Fibroblast of lung (primary cell): Measurements from ENCODE around the gene TNIK. TPM values are rescaled to one million over a fixed set of nuclear protein-coding genes. Genes with fewer than 3 reads are reported as not detected.
A peak's percentile ranks its signal among the peaks of the same experiment; 100 is the strongest.

Experiments
- DNase-seq, 2 donors: peaks; one replicate each; pipeline versions ENCODE4 v3.0.0 to v3.0.0-alpha.2; 2010; ENCODE audit warnings: low read depth in 2 of 2
- H2AFZ ChIP-seq: 2 replicates; pipeline ENCODE4 v1.5.1; 2012; ENCODE audit warnings: low read length, control low read depth, inconsistent platforms
- H3K27ac ChIP-seq: 2 replicates; pipeline ENCODE4 v1.5.1; 2011; ENCODE audit warnings: low read length, control low read depth; ENCODE audit not compliant: insufficient read depth
- H3K27me3 ChIP-seq: 2 replicates; pipeline ENCODE4 v1.5.1; 2011; ENCODE audit warnings: mild to moderate bottlenecking, low read length; ENCODE audit not compliant: control insufficient read depth, insufficient read depth
- H3K36me3 ChIP-seq: 2 replicates; pipeline ENCODE4 v1.5.1; 2011; ENCODE audit warnings: low read length; ENCODE audit not compliant: control insufficient read depth, insufficient read depth
- H3K4me1 ChIP-seq: 2 replicates; pipeline ENCODE4 v1.5.1; 2011; ENCODE audit warnings: low read length; ENCODE audit not compliant: control insufficient read depth, insufficient read depth; ENCODE audit errors: extremely low read depth
- H3K4me2 ChIP-seq: 2 replicates; pipeline ENCODE4 v1.5.1; 2011; ENCODE audit warnings: low read length, control low read depth; ENCODE audit not compliant: insufficient read depth; ENCODE audit errors: extremely low read depth
- H3K4me3 ChIP-seq, 4 experiments: fragments of 200-600 bp in 1 of 4; sonication (generic) in 1 of 4; replicated peaks in 1 of 4; 2 replicates each; pipeline ENCODE4 v1.5.1; 2011 to 2016; ENCODE audit warnings: low read length in 4 of 4, low read depth in 3 of 4, mild to moderate bottlenecking in 3 of 4, control low read depth in 2 of 4, inconsistent platforms in 1 of 4, mixed read lengths in 1 of 4; ENCODE audit not compliant: insufficient read depth in 1 of 4; ENCODE audit errors: control extremely low read depth in 1 of 4
- H3K79me2 ChIP-seq: 2 replicates; pipeline ENCODE4 v1.5.1; 2012; ENCODE audit warnings: mild to moderate bottlenecking, low read length, inconsistent platforms; ENCODE audit not compliant: control insufficient read depth, insufficient read depth
- H3K9ac ChIP-seq: 2 replicates; pipeline ENCODE4 v1.5.1; 2011; ENCODE audit warnings: mild to moderate bottlenecking, low read length, control low read depth; ENCODE audit not compliant: insufficient read depth
- H3K9me3 ChIP-seq: 2 replicates; pipeline ENCODE4 v1.5.1; 2012; ENCODE audit warnings: low read depth, low read length; ENCODE audit not compliant: control insufficient read depth, insufficient read depth
- H4K20me1 ChIP-seq: 2 replicates; pipeline ENCODE4 v1.5.1; 2011; ENCODE audit warnings: low read length; ENCODE audit not compliant: control insufficient read depth, insufficient read depth; ENCODE audit errors: extremely low read depth
- CTCF ChIP-seq, 2 donors: IDR thresholded peaks in 1 of 2; conservative IDR thresholded peaks in 1 of 2; 1 replicate in 1 of 2; 2 replicates in 1 of 2; pipeline ENCODE4 v1.5.1; 2011 to 2012; ENCODE audit warnings: low read length in 2 of 2, control low read depth in 1 of 2, inconsistent platforms in 1 of 2, low read depth in 1 of 2, mild to moderate bottlenecking in 1 of 2
- EZH2 ChIP-seq: IDR thresholded peaks from 2 replicates; pipeline ENCODE4 v1.5.1; 2012; ENCODE audit warnings: low read length, control low read depth, mild to moderate bottlenecking; ENCODE audit errors: missing control alignments
- polyA plus RNA-seq, 2 donors: library from polyadenylated mRNA; depleted of rRNA in 1 of 2; stranded (reverse) in 1 of 2; unstranded in 1 of 2; fragments of >200 nt; gene quantifications; 2 replicates each; pipeline ENCODE4 v1.2.1, GENCODE V29; 2011 to 2012; ENCODE audit warnings: missing spikeins in 1 of 2
- total RNA-seq: library from RNA; depleted of rRNA; stranded (reverse); fragments of >200 nt; gene quantifications from 2 replicates; pipeline ENCODE4 v1.2.1, GENCODE V29; 2014

The TNIK gene
- total and polyA plus RNA-seq, 2 donors (not counting 1 experiment from before 2014, with no cell fraction given) = 13.8 to 39.3 TPM

GRCh38 chr3:171354049-171354705, 106.0 kb downstream of the TNIK start:
- no peak overlapping the region for H3K27ac ChIP-seq
- H2AFZ ChIP-seq = no peak overlapping the region
- TF ChIP-seq EZH2 = no peak
- TF ChIP-seq CTCF (conservative IDR thresholded peaks at IDR 0.05 in 1 of 2, IDR thresholded peaks at IDR 0.05 in 1 of 2; ENCODE audit: low read depth in 1 of 2, low read length in 2 of 2) = no peak
- H3K9ac ChIP-seq = no peak overlapping the region
- H3K27me3 ChIP-seq = no peaks in the 10 kb centered on the region
- H3K9me3 ChIP-seq = no peaks in the 10 kb centered on the region
- H3K36me3 ChIP-seq = no peaks in the 10 kb centered on the region
- no peak overlapping the region for H3K4me2 ChIP-seq
- no peak overlapping the region for H3K4me3 ChIP-seq
- no peak for DNase-seq
- H4K20me1 ChIP-seq = no peaks in the 10 kb centered on the region
- H3K4me1 ChIP-seq = peaks cover 9% of the 10 kb centered on the region
- H3K79me2 ChIP-seq = peaks cover 3% of the 10 kb centered on the region

- no peaks in the 10 kb centered on the region for H3K9me3 ChIP-seq
- no peak overlapping the region for H3K4me3 ChIP-seq
- peak in 1 of 2 donors; percentile 42 for DNase-seq
- peaks cover 9% of the 10 kb centered on the region for H3K4me1 ChIP-seq
- no peak overlapping the region for H3K9ac ChIP-seq
- TF ChIP-seq CTCF (conservative IDR thresholded peaks at IDR 0.05 in 1 of 2, IDR thresholded peaks at IDR 0.05 in 1 of 2; ENCODE audit: low read depth in 1 of 2, low read length in 2 of 2) (no peak), EZH2 (no peak)
- no peak overlapping the region for H3K4me2 ChIP-seq
- H2AFZ ChIP-seq = no peak overlapping the region
- H3K36me3 ChIP-seq = no peaks in the 10 kb centered on the region
- H3K27me3 ChIP-seq = no peaks in the 10 kb centered on the region
- H3K79me2 ChIP-seq = peaks cover 3% of the 10 kb centered on the region
- H3K27ac ChIP-seq = no peak overlapping the region
- no peaks in the 10 kb centered on the region for H4K20me1 ChIP-seq
Measured at GRCh38 chr3:171353423-171353822, 106.8 kb downstream of the TNIK start.

- H4K20me1 ChIP-seq = no peaks in the 10 kb centered on the region
- no peaks in the 10 kb centered on the region for H3K79me2 ChIP-seq
- DNase-seq = no peak
- no peaks in the 10 kb centered on the region for H3K9me3 ChIP-seq
- no peak overlapping the region for H3K9ac ChIP-seq
- no peaks in the 10 kb centered on the region for H3K27me3 ChIP-seq
- H3K4me3 ChIP-seq = no peak overlapping the region
- H3K27ac ChIP-seq = no peak overlapping the region
- TF ChIP-seq EZH2 (no peak), CTCF (conservative IDR thresholded peaks at IDR 0.05 in 1 of 2, IDR thresholded peaks at IDR 0.05 in 1 of 2; ENCODE audit: low read depth in 1 of 2, low read length in 2 of 2) (no peak)
- H3K4me2 ChIP-seq = no peak overlapping the region
- H2AFZ ChIP-seq = no peak overlapping the region
- peaks cover 11% of the 10 kb centered on the region for H3K4me1 ChIP-seq
- H3K36me3 ChIP-seq = no peaks in the 10 kb centered on the region
Measured at GRCh38 chr3:171352387-171352935, 107.7 kb downstream of the TNIK start.
